Esophagus squamous epithelium (tissue), 5 donors: ENCODE results near the gene GPBP1. TPM values are rescaled to one million over a fixed set of nuclear protein-coding genes. Genes with fewer than 3 reads are reported as not detected.
A peak's percentile ranks its signal among the peaks of the same experiment; 100 is the strongest.

Experiments
- DNase-seq: peaks from one replicate; lab custom pipeline; 2025; lab: John Stamatoyannopoulos, UW
- H3K27ac ChIP-seq, 4 donors: fragments of 200-600 bp; sonication (generic); one replicate each; pipeline ENCODE4 v1.5.1; 2016 to 2019; ENCODE audit warnings: mild to moderate bottlenecking in 1 of 4
- H3K27me3 ChIP-seq, 4 donors: fragments of 200-600 bp; sonication (generic); 1 replicate in 3 of 4; 2 replicates in 1 of 4; pipeline versions ENCODE4 v1.5.1 to v1.6.0; 2017 to 2021; ENCODE audit warnings: antibody characterized with exemption in 1 of 4
- H3K36me3 ChIP-seq, 3 donors: fragments of 200-600 bp; sonication (generic); one replicate each; pipeline ENCODE4 v1.5.1; 2016 to 2019
- H3K4me1 ChIP-seq, 3 donors: fragments of 200-600 bp; sonication (generic); one replicate each; pipeline ENCODE4 v1.5.1; 2017 to 2019
- H3K4me3 ChIP-seq, 4 donors: fragments of 200-600 bp; sonication (generic); 1 replicate in 3 of 4; 2 replicates in 1 of 4; pipeline ENCODE4 v1.5.1; 2016 to 2019; ENCODE audit warnings: mild to moderate bottlenecking in 2 of 4, moderate library complexity in 1 of 4
- H3K9me3 ChIP-seq, 3 donors: fragments of 200-600 bp; sonication (generic); one replicate each; pipeline ENCODE4 v1.5.1; 2016 to 2019
- POLR2A ChIP-seq, 4 donors: fragments of 450-650 bp; IDR thresholded peaks; one replicate each; pipeline ENCODE4 v1.6.1; 2017; ENCODE audit warnings: antibody characterized with exemption in 4 of 4, mild to moderate bottlenecking in 4 of 4, moderate library complexity in 3 of 4
- WGBS, 2 donors: methylation state at CpG; one replicate each; pipeline ENCODE4 v1.1.5; 2018; 5-methylcytosine and 5-hydroxymethylcytosine counted together
- intact Hi-C: fragments of 100-400 bp; cut with DNase I; formaldehyde crosslinking; loops from one replicate; pipeline ENCODE4 v1.15.0; 2022
- total RNA-seq, 4 donors: library from RNA; depleted of rRNA; stranded (reverse); fragments of >200 nt; gene quantifications; one replicate each; pipeline ENCODE4 v1.1.0, GENCODE V29; 2016
- TF ChIP-seq, protein P1 (sequence below), 6 experiments: fragments of 450-650 bp in 4 of 6; fragments of 200-600 bp in 2 of 6; sonication (generic) in 2 of 6; IDR thresholded peaks; one replicate each; pipeline ENCODE4 v1.5.1; 2016 to 2019; ENCODE audit warnings: antibody characterized with exemption in 6 of 6, mild to moderate bottlenecking in 4 of 6, moderate library complexity in 4 of 6
- donor health status: DM: yes; HTN: yes; CAD: no.

The GPBP1 gene
- total RNA-seq, 4 donors from 2014 or later: 27.4 to 64.3 (median 43.2) TPM

GRCh38 chr5:57209316-57210040, 35.6 kb downstream of the GPBP1 start:
- Histone ChIP-seq H3K4me3 (no peak overlapping the region), H3K4me1 (peaks cover 0 to 66% (median 12%) of the 10 kb centered on the region in 3 donors), H3K9me3 (no peaks in the 10 kb centered on the region), H3K27ac (peak overlapping the region in 3 of 4 donors; percentile 19 to 52 (median 41)), H3K27me3 (no peaks in the 10 kb centered on the region), H3K36me3 (peaks cover 0 to 14% (median 0%) of the 10 kb centered on the region in 3 donors)
- WGBS, 2 donors: 14 to 20% methylated on average over 2 of the region's 2 CpGs
- intact Hi-C loops: no loop called here
- no peak for DNase-seq
- TF ChIP-seq, protein P1, sequence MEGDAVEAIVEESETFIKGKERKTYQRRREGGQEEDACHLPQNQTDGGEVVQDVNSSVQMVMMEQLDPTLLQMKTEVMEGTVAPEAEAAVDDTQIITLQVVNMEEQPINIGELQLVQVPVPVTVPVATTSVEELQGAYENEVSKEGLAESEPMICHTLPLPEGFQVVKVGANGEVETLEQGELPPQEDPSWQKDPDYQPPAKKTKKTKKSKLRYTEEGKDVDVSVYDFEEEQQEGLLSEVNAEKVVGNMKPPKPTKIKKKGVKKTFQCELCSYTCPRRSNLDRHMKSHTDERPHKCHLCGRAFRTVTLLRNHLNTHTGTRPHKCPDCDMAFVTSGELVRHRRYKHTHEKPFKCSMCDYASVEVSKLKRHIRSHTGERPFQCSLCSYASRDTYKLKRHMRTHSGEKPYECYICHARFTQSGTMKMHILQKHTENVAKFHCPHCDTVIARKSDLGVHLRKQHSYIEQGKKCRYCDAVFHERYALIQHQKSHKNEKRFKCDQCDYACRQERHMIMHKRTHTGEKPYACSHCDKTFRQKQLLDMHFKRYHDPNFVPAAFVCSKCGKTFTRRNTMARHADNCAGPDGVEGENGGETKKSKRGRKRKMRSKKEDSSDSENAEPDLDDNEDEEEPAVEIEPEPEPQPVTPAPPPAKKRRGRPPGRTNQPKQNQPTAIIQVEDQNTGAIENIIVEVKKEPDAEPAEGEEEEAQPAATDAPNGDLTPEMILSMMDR (IDR thresholded peaks at IDR 0.05): no peak
- TF ChIP-seq POLR2A (IDR thresholded peaks at IDR 0.05): no peak

GRCh38 chr5:57210633-57211032, 36.8 kb downstream of the GPBP1 start:
- intact Hi-C loops: no loop called here
- TF ChIP-seq, protein P1 (IDR thresholded peaks at IDR 0.05): no peak
- TF ChIP-seq POLR2A (IDR thresholded peaks at IDR 0.05): no peak
- Histone ChIP-seq H3K27me3 (no peaks in the 10 kb centered on the region), H3K27ac (no peak overlapping the region), H3K4me1 (peaks cover 0 to 64% (median 9%) of the 10 kb centered on the region in 3 donors), H3K4me3 (no peak overlapping the region), H3K9me3 (no peaks in the 10 kb centered on the region), H3K36me3 (peaks cover 0 to 24% (median 2%) of the 10 kb centered on the region in 3 donors)
- no peak for DNase-seq

GRCh38 chr5:57211039-57211438, 37.2 kb downstream of the GPBP1 start:
- no peaks in the 10 kb centered on the region for H3K27me3 ChIP-seq
- H3K27ac ChIP-seq: no peak overlapping the region
- H3K4me3 ChIP-seq: no peak overlapping the region
- TF ChIP-seq, protein P1 (IDR thresholded peaks at IDR 0.05): no peak
- TF ChIP-seq POLR2A (IDR thresholded peaks at IDR 0.05): no peak
- H3K4me1 ChIP-seq: peaks cover 0 to 66% (median 9%) of the 10 kb centered on the region in 3 donors
- WGBS, 2 donors: 86 to 88% methylated on average over 4 to 5 of the region's 5 CpGs
- no peak for DNase-seq
- no peaks in the 10 kb centered on the region for H3K9me3 ChIP-seq
- intact Hi-C loops: no loop called here
- H3K36me3 ChIP-seq: peaks cover 0 to 28% (median 5%) of the 10 kb centered on the region in 3 donors

DNA sequence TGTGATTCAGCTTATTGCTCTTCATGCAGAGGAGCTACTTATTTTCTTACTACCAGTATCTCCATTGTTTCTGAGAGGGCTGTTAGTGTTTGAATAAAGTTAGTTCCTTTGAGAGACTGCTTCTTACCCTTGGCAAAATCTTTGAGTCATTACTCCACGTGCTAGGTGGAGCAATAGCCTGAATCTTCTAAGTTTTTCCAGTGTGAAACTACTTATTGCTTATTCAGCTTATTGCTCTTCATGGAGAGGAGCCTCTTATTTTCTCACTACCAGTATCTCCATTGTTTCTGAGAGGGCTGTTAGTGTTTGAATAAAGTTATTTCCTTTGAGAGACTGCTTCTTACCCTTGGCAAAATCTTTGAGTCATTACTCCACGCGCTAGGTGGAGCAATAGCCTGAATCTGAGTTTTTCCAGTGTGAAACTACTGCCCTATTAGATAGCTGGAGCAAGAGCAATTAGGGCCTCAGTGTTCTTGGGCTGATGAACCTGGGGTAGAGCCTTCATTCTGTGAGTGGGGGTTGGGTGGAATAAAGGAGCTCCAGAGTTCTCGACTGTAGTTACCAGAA, 41.9 kb downstream of the GPBP1 start:
- H3K27ac ChIP-seq: no peak overlapping the region
- intact Hi-C loops: no loop called here
- no peak for DNase-seq
- no peak overlapping the region for H3K4me3 ChIP-seq
- H3K4me1 ChIP-seq: peaks cover 0 to 38% (median 6%) of the 10 kb centered on the region in 3 donors
- 69 to 71% methylated on average over 4 of the region's 4 CpGs for WGBS, 2 donors
- H3K9me3 ChIP-seq: no peaks in the 10 kb centered on the region
- H3K27me3 ChIP-seq: no peaks in the 10 kb centered on the region
- H3K36me3 ChIP-seq: peaks cover 0 to 39% (median 5%) of the 10 kb centered on the region in 3 donors
- no peak for TF ChIP-seq POLR2A (IDR thresholded peaks at IDR 0.05)
- TF ChIP-seq, protein P1 (IDR thresholded peaks at IDR 0.05): no peak

DNA sequence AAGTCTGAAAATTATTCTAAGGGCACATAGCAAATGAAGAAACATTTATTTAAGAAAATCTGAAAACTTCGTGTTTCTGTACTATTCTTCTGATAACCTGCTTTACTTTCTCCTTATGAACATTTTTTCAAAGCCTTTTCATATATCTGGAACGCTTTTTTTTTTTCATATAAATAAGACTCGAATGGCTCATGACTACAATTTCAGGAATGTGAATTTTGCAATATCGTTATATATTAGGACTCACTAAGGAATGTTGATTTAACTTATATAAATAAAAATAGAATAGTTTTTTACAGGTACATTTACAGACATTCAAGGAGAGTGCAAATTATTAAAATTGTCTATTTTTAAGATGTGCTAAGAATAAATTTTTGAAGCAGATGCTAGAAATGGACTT, 42.9 kb downstream of the GPBP1 start:
- WGBS, 2 donors: 31 to 59% methylated on average over 4 of the region's 4 CpGs
- peaks cover 0 to 32% (median 7%) of the 10 kb centered on the region in 3 donors for H3K4me1 ChIP-seq

More for the DNA sequence above, 42.9 kb downstream of the GPBP1 start:
- H3K4me3 ChIP-seq: no peak overlapping the region
- no peaks in the 10 kb centered on the region for H3K27me3 ChIP-seq
- H3K36me3 ChIP-seq: peaks cover 0 to 39% (median 5%) of the 10 kb centered on the region in 3 donors
- TF ChIP-seq POLR2A (IDR thresholded peaks at IDR 0.05): no peak
- TF ChIP-seq, protein P1 (IDR thresholded peaks at IDR 0.05): no peak
- intact Hi-C loops: no loop called here
- no peak for DNase-seq
- no peaks in the 10 kb centered on the region for H3K9me3 ChIP-seq
- no peak overlapping the region for H3K27ac ChIP-seq
